ENCODE results near the gene CENATAC.

- TF ChIP-seq CTCF (IDR thresholded peaks at IDR 0.05) = no peak
- no peak for TF ChIP-seq EZH2 (IDR thresholded peaks at IDR 0.05; ENCODE audit: borderline replicate concordance, insufficient read depth, low read depth, low read length, poor library complexity, severe bottlenecking)
Measured at GRCh38 chr11:119028346-119029068, 30.6 kb downstream of the CENATAC start.

Data from B cell (primary cell).